GM12878 (cell line): ENCODE data around the gene SLC29A1. TPM values are rescaled to one million over a fixed set of nuclear protein-coding genes. Genes with fewer than 3 reads are reported as not detected.

ENCODE experiments used
- CHD4 ChIP-seq: fragments of 200-600 bp; sonication (generic); IDR thresholded peaks from 2 replicates; pipeline ENCODE4 v1.6.1; 2016; ENCODE audit warnings: mild to moderate bottlenecking
- E4F1 ChIP-seq: fragments of 450-650 bp; IDR thresholded peaks from 2 replicates; pipeline ENCODE4 v1.6.1; 2018; ENCODE audit warnings: borderline replicate concordance, mild to moderate bottlenecking; ENCODE audit not compliant: partially characterized antibody
- ETV6 ChIP-seq, 2 experiments: fragments of 450-650 bp in 1 of 2; IDR thresholded peaks in 1 of 2; conservative IDR thresholded peaks in 1 of 2; 2 replicates each; pipeline ENCODE4 v1.6.1; 2014; ENCODE audit warnings: antibody characterized with exemption in 1 of 2, borderline replicate concordance in 1 of 2, low read depth in 1 of 2, mild to moderate bottlenecking in 1 of 2, moderate library complexity in 1 of 2
- HDAC2 ChIP-seq: fragments of 200-600 bp; sonication (generic); IDR thresholded peaks from 2 replicates; pipeline ENCODE4 v1.6.1; 2017
- NFYA ChIP-seq: IDR thresholded peaks from 2 replicates; pipeline ENCODE4 v1.6.1; 2011; ENCODE audit warnings: low read depth, mild to moderate bottlenecking, low read length, improper control_type of control experiment, borderline replicate concordance
- RCOR1 ChIP-seq: conservative IDR thresholded peaks from 2 replicates; pipeline ENCODE4 v1.6.1; 2012; ENCODE audit warnings: low read depth, low read length, improper control_type of control experiment
- TAF1 ChIP-seq: IDR thresholded peaks from 2 replicates; pipeline ENCODE4 v1.6.1; 2011; ENCODE audit warnings: mild to moderate bottlenecking, low read depth, low read length, borderline replicate concordance
- YY1 ChIP-seq: IDR thresholded peaks from 2 replicates; pipeline ENCODE4 v1.6.1; 2011; ENCODE audit warnings: low read depth, mild to moderate bottlenecking, low read length
- polyA plus RNA-seq, 11 experiments: library from polyadenylated mRNA; depleted of rRNA in 4 of 11; unstranded in 6 of 11; stranded (reverse) in 5 of 11; fragments of >200 nt; fragmentation: Nextera tagmentation in 4 of 11; fragmentation: Illumina TruSeq in 1 of 11; extraction: Ambion mirVana in 4 of 11; extraction: Trizol in 1 of 11; gene quantifications; 1 replicate in 1 of 11; 2 replicates in 10 of 11; pipeline versions ENCODE4 v1.2.1 to v1.2.3, GENCODE V29; 2011 to 2016; ENCODE audit warnings: inconsistent platforms in 2 of 11, missing spikeins in 2 of 11, low read depth in 1 of 11
- total RNA-seq, 4 experiments: library from RNA; depleted of rRNA in 3 of 4; stranded (reverse); fragments of >200 nt in 3 of 4; fragmentation: Illumina TruSeq in 1 of 4; extraction: Trizol in 1 of 4; gene quantifications; 2 replicates each; pipeline versions ENCODE4 v1.2.1 to v1.2.3, GENCODE V29; 2013 to 2021
- TF ChIP-seq, protein P1 (sequence below): fragments of 450-650 bp; IDR thresholded peaks from 2 replicates; pipeline ENCODE4 v1.6.1; 2016; ENCODE audit warnings: mild to moderate bottlenecking, moderate library complexity, borderline replicate concordance

The SLC29A1 gene
- total and polyA plus RNA-seq, 10 of the 15 experiments (the other 5 are each of a cell fraction or from before 2014, with no cell fraction given) = 10.0 to 132 (median 93.4) TPM

DNA sequence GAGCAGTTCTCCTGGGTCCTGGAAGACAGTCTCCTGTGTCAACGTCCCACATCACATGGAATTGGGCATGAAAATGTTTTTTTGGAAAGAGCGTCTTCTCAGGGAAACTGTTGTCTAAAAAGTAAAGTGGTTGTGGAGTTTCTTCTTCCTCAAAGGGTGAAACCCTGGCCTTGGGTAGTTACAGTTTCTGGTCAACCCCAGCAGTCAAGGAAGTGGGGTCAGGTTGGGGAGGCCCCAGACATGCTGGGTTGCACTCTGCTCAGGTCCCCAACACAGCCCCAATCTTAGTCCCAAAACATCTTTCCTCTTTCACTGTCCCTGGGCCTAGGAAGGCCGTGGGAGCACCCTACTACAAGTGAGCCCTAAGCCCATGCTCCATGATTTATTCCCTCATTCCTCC, 43.0 kb downstream of the SLC29A1 start (continued):
- TF ChIP-seq E4F1 (no peak), YY1 (0 out of 2 replicates have a peak, but pooled peaks have one; percentile 14), CHD4 (no peak), NFYA (no peak), HDAC2 (no peak), ETV6 (conservative IDR thresholded peaks at IDR 0.05 in 1 of 2, IDR thresholded peaks at IDR 0.05 in 1 of 2; ENCODE audit: borderline replicate concordance in 1 of 2, low read depth in 1 of 2) (peak in 1 of 2 experiments; percentile 70; a peak in 1 of 4 replicates), RCOR1 (no peak), TAF1 (0 out of 2 replicates have a peak, but pooled peaks have one; percentile 28)
- TF ChIP-seq, protein P1, sequence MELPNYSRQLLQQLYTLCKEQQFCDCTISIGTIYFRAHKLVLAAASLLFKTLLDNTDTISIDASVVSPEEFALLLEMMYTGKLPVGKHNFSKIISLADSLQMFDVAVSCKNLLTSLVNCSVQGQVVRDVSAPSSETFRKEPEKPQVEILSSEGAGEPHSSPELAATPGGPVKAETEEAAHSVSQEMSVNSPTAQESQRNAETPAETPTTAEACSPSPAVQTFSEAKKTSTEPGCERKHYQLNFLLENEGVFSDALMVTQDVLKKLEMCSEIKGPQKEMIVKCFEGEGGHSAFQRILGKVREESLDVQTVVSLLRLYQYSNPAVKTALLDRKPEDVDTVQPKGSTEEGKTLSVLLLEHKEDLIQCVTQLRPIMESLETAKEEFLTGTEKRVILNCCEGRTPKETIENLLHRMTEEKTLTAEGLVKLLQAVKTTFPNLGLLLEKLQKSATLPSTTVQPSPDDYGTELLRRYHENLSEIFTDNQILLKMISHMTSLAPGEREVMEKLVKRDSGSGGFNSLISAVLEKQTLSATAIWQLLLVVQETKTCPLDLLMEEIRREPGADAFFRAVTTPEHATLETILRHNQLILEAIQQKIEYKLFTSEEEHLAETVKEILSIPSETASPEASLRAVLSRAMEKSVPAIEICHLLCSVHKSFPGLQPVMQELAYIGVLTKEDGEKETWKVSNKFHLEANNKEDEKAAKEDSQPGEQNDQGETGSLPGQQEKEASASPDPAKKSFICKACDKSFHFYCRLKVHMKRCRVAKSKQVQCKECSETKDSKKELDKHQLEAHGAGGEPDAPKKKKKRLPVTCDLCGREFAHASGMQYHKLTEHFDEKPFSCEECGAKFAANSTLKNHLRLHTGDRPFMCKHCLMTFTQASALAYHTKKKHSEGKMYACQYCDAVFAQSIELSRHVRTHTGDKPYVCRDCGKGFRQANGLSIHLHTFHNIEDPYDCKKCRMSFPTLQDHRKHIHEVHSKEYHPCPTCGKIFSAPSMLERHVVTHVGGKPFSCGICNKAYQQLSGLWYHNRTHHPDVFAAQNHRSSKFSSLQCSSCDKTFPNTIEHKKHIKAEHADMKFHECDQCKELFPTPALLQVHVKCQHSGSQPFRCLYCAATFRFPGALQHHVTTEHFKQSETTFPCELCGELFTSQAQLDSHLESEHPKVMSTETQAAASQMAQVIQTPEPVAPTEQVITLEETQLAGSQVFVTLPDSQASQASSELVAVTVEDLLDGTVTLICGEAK = no peak
